ENCODE data around the gene PITPNM1.
"Not testable (repeated sequence)": the region's sequence is repeated elsewhere in the genome, so short reads cannot be mapped to it uniquely, and the experiment has no call there.

The PITPNM1 gene

DNA sequence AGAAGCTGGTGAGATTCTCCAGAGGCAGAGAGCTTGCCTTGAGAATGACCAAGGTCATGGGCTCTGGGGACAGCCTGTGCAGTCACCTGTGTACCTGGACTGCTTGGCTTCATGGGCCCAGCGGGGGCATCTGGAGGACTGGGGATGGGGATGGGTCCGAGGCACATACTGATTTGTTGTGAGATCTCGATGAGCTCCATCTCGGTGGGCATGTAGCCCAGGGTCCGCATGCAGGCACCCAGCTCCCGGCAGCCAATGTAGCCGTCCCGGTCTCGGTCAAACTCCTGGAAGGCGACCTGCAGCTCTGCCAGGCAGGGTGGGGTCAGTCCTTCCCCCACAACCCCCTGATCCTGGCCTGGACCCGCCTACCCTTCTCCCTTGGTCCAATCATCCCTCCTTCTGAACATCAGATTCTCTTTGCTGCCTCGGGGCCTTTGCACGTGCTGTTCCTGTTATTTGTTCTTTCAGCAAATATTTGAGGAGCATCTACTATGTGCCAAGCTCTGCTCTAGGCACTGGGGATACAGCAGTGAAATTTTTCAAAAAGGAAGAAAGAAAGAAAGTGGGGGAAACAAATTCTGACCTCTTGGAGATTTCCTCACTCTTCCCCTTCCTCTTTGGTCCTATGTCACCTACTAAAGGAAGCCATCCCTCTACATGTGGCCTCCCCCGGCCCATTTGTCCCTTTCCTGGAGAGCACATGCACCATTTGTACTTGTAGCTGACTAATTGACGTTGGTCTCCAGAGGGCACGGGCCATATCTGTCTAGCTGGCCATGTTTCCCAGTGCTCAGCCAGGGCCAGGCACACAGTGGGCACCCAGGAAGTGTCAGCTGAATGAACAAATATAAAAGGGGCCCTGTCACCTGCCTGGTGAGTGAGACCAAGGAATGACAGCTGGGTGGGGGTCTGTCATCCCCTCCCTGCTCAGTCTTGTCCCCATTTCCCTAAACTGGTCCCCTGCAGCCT, 16.0 kb upstream of the PITPNM1 start:
- H3K9me3 ChIP-seq (ENCODE audit: low read depth, low read length), result no peaks in the 10 kb centered on the region
- H3K9ac ChIP-seq (ENCODE audit: insufficient read length), result no peak overlapping the region
- TF ChIP-seq POLR2AphosphoS5 (IDR thresholded peaks at IDR 0.05; ENCODE audit: borderline replicate concordance, low read depth, low read length), result no peak
- no peak for TF ChIP-seq EZH2 (IDR thresholded peaks at IDR 0.05)
- TF ChIP-seq FOXP2 (optimal IDR thresholded peaks at IDR 0.05; ENCODE audit: control extremely low read depth, extremely low read length, insufficient read depth), result no peak
- H3K36me3 ChIP-seq (ENCODE audit: insufficient read depth, low read length), result no peaks in the 10 kb centered on the region
- H3K27ac ChIP-seq, result no peak overlapping the region
- H3K4me3 ChIP-seq, result no peak overlapping the region
- DNase-seq (ENCODE audit: low read depth, low spot score), result no peak

GRCh38 chr11:67519726-67520125, 14.6 kb upstream of the PITPNM1 start:
- H3K4me3 ChIP-seq, result no peak overlapping the region
- TF ChIP-seq FOXP2 (optimal IDR thresholded peaks at IDR 0.05; ENCODE audit: control extremely low read depth, extremely low read length, insufficient read depth) (no peak), POLR2AphosphoS5 (IDR thresholded peaks at IDR 0.05; ENCODE audit: borderline replicate concordance, low read depth, low read length) (no peak), EZH2 (IDR thresholded peaks at IDR 0.05) (no peak)
- no peaks in the 10 kb centered on the region for H3K9me3 ChIP-seq (ENCODE audit: low read depth, low read length)
- H3K27ac ChIP-seq, result no peak overlapping the region
- H3K9ac ChIP-seq (ENCODE audit: insufficient read length), result no peak overlapping the region
- H3K36me3 ChIP-seq (ENCODE audit: insufficient read depth, low read length), result no peaks in the 10 kb centered on the region
- DNase-seq (ENCODE audit: low read depth, low spot score), result no peak

DNA sequence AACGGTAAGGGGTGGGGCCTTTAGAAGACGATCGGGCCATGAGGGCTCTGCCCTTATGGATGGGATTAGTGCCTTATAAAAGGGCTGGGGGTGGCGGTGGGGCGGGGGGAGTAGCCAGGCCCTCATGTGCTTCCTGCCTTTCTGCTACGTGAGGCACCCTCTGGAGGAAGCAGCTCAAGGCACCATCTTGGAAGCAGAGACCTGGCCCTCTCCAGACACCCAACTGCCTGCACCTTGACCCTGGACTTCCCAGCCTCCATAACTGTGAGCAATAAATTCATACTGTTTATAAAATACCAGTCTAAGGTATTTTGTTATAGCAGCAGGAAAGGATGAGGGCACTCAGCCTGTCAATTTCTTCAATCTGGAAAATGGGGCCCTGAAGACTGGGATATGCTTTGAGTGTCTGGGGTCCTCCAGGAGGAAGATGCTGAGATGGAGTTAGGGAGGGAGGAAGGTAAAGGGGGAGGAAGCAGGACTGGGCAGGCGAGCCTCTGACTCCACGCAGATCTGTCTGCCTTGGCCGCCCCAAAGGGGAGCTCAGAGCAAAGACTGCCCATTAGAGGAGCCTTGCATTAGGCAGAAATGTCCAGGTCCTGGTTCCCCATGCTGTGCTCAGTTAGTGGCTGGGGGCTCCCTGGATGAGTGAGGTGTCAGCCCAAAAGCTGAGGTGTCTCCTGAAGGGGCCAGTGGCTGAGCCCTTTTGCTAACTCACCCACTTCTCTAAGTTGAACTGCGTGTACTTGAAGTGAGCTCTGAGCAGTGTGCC, 12.8 kb upstream of the PITPNM1 start:
- no peaks in the 10 kb centered on the region for H3K36me3 ChIP-seq (ENCODE audit: insufficient read depth, low read length)
- no peak for TF ChIP-seq POLR2AphosphoS5 (IDR thresholded peaks at IDR 0.05; ENCODE audit: borderline replicate concordance, low read depth, low read length)
- H3K9me3 ChIP-seq (ENCODE audit: low read depth, low read length), result no peaks in the 10 kb centered on the region
- DNase-seq (ENCODE audit: low read depth, low spot score), result no peak
- no peak overlapping the region for H3K9ac ChIP-seq (ENCODE audit: insufficient read length)
- H3K4me3 ChIP-seq, result no peak overlapping the region
- H3K27ac ChIP-seq, result no peak overlapping the region

GRCh38 chr11:67516806-67517205, 11.6 kb upstream of the PITPNM1 start:
- no peaks in the 10 kb centered on the region for H3K9me3 ChIP-seq (ENCODE audit: low read depth, low read length)
- no peak for DNase-seq (ENCODE audit: low read depth, low spot score)
- no peaks in the 10 kb centered on the region for H3K36me3 ChIP-seq (ENCODE audit: insufficient read depth, low read length)
- no peak overlapping the region for H3K9ac ChIP-seq (ENCODE audit: insufficient read length)
- H3K4me3 ChIP-seq, result no peak overlapping the region
- TF ChIP-seq POLR2AphosphoS5 (IDR thresholded peaks at IDR 0.05; ENCODE audit: borderline replicate concordance, low read depth, low read length) (no peak), FOXP2 (optimal IDR thresholded peaks at IDR 0.05; ENCODE audit: control extremely low read depth, extremely low read length, insufficient read depth) (no peak), EZH2 (IDR thresholded peaks at IDR 0.05) (no peak)
- no peak overlapping the region for H3K27ac ChIP-seq

GRCh38 chr11:67514116-67514515, 9.0 kb upstream of the PITPNM1 start:
- no peak overlapping the region for H3K4me3 ChIP-seq
- H3K36me3 ChIP-seq (ENCODE audit: insufficient read depth, low read length), result no peaks in the 10 kb centered on the region
- H3K9me3 ChIP-seq (ENCODE audit: low read depth, low read length), result no peaks in the 10 kb centered on the region
- H3K27ac ChIP-seq, result no peak overlapping the region
- TF ChIP-seq POLR2AphosphoS5 (IDR thresholded peaks at IDR 0.05; ENCODE audit: borderline replicate concordance, low read depth, low read length) (no peak), EZH2 (IDR thresholded peaks at IDR 0.05) (no peak), FOXP2 (optimal IDR thresholded peaks at IDR 0.05; ENCODE audit: control extremely low read depth, extremely low read length, insufficient read depth) (no peak)
- no peak for DNase-seq (ENCODE audit: low read depth, low spot score)
- H3K9ac ChIP-seq (ENCODE audit: insufficient read length), result no peak overlapping the region

GRCh38 chr11:67511558-67511957, 6.4 kb upstream of the PITPNM1 start:
- H3K4me3 ChIP-seq; H3K27ac ChIP-seq; H3K9ac ChIP-seq (ENCODE audit: insufficient read length); DNase-seq (ENCODE audit: low read depth, low spot score); H3K9me3 ChIP-seq (ENCODE audit: low read depth, low read length); H3K36me3 ChIP-seq (ENCODE audit: insufficient read depth, low read length): not testable (repeated sequence)

DNA sequence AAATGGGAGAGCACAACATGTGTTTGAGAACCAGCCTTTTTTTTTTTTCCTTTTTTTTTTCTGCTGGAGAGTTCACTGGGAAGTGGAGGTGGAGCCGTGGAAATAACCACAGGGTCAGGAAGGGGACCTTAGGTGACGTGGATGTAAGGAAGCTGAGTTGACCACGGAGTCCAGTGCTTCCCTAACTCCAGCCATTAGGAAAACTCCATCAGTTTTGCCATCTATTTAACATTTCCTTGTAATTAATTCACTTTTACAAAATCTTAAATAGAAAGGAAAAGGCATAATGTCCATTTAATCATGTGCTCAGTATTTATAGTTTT, 4.8 kb upstream of the PITPNM1 start:
- no peaks in the 10 kb centered on the region for H3K36me3 ChIP-seq (ENCODE audit: insufficient read depth, low read length)
- no peaks in the 10 kb centered on the region for H3K9me3 ChIP-seq (ENCODE audit: low read depth, low read length)
- no peak for DNase-seq (ENCODE audit: low read depth, low spot score)
- H3K27ac ChIP-seq, result no peak overlapping the region
- no peak for TF ChIP-seq POLR2AphosphoS5 (IDR thresholded peaks at IDR 0.05; ENCODE audit: borderline replicate concordance, low read depth, low read length)
- TF ChIP-seq EZH2 (IDR thresholded peaks at IDR 0.05), result no peak
- no peak for TF ChIP-seq FOXP2 (optimal IDR thresholded peaks at IDR 0.05; ENCODE audit: control extremely low read depth, extremely low read length, insufficient read depth)
- H3K9ac ChIP-seq (ENCODE audit: insufficient read length), result no peak overlapping the region
- H3K4me3 ChIP-seq, result no peak overlapping the region

DNA sequence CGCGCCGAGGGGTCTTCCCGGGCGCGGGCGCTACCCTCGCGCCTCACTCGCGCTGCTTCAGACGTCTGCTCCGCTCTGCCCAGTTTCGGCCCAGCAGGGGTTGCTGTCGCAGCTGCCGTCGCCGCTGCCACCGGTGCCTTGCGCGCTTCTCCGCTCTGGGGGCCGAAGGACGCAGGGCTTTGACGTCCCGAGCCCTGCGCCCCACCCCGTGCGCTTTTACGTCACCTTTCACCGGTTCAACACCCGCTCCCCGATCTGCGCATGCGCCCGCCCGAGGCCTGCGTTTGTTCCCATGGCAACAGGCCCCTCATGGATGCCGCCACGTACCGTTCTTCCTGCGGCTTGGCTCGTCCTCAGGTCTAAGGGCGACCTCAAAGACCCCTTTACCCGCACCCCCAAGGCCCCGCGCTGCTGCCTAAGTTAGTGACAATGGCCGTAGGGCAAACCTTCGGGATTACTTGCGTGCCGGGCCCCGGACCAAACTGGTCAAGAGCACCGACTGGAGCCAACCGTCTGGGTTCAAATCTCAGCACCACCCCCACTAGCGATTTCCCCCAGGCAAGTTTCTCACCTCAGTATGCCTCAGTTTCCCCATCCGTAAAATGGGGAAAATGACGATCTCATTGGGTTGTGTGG, 3.4 kb upstream of the PITPNM1 start:
- Histone ChIP-seq H3K36me3 (ENCODE audit: insufficient read depth, low read length) (no peaks in the 10 kb centered on the region), H3K9ac (ENCODE audit: insufficient read length) (peak overlapping the region; percentile 78), H3K27ac (peak overlapping the region; percentile 70; the same call in 1 of the 2 replicates), H3K9me3 (ENCODE audit: low read depth, low read length) (no peaks in the 10 kb centered on the region), H3K4me3 (peak overlapping the region; percentile 96)
- peak; percentile 73 for DNase-seq (ENCODE audit: low read depth, low spot score)
- TF ChIP-seq FOXP2 (optimal IDR thresholded peaks at IDR 0.05; ENCODE audit: control extremely low read depth, extremely low read length, insufficient read depth) (no peak), POLR2AphosphoS5 (IDR thresholded peaks at IDR 0.05; ENCODE audit: borderline replicate concordance, low read depth, low read length) (peak; percentile 41; the same call in 1 of the 2 replicates)

Data from SK-N-MC (cell line).